Stimulated activated CD8-positive, alpha-beta memory T cell treated with anti-CD3 and anti-CD28 coated beads, Interleukin-7, amount 100 ng/mL, for 1 hour (primary cell): ENCODE data around the gene BCL2L1.

Source experiments
- DNase-seq, 2 donors: peaks; one replicate each; pipeline ENCODE4 v3.0.0-alpha.2; 2020; ENCODE audit warnings: low read depth in 2 of 2

Gene BCL2L1

GRCh38 chr20:31731321-31731717 is 8.7 kb upstream of the BCL2L1 start:
- DNase-seq, result no peak

DNA sequence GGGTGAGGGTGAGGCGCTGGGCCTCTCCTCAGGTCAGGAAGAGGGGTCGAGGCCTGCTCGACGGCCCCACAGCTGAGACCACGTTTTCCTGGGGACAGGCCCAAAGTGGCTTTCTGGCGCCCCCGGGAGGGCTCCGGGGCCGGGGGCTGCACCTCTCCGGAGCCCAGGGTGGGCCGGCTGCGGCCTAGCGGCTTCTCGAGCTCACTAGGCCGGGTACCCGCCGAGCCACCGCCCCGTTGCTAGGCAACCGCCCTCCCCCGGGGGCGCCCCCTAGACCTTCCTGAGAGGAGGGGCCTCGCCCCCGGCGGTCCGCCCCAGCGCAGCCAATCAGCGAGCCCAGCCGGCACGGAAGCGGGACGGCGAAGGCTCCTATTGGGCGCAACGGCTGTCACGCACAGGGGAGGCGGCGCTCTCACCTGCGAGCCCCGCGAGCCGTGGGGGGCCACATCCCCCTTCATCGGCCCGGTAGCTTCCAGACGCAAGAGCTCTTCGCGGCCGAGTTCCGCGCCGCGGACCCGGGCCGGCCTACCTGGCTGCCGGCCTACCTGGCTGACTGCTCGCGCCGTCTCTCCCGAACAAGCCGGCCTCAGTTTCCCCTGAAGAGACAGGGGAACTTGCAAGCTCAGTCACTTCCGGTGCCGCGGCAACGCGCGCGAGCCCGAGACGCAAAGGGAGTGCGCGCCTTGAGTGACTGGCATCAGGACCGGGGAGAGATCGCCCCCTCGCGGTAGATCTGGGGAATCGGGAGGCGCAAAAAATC is 831 bp upstream of the BCL2L1 start:
- DNase-seq, result peak; percentile 96 to 97

GRCh38 chr20:31723069-31723318 is 326 bp upstream of the BCL2L1 start:
- no peak for DNase-seq

DNA sequence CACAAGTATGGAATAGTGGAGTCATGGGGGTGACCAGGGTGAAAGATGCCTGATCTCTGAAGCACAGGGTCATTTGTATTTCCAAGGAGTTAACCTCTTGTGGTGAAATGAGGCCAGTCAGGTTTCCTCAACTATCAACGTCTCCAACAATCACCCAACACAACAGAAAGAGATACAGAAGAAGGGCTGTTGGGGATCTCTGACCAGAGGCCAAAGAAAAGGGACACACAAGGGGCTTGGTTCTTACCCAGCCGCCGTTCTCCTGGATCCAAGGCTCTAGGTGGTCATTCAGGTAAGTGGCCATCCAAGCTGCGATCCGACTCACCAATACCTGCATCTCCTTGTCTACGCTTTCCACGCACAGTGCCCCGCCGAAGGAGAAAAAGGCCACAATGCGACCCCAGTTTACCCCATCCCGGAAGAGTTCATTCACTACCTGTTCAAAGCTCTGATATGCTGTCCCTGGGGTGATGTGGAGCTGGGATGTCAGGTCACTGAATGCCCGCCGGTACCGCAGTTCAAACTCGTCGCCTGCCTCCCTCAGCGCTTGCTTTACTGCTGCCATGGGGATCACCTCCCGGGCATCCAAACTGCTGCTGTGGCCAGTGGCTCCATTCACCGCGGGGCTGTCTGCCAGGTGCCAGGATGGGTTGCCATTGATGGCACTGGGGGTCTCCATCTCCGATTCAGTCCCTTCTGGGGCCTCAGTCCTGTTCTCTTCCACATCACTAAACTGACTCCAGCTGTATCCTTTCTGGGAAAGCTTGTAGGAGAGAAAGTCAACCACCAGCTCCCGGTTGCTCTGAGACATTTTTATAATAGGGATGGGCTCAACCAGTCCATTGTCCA is 1.0 kb downstream of the BCL2L1 start:
- no peak for DNase-seq

- no peak for DNase-seq
Observed at GRCh38 chr20:31720486-31721407, 1.9 kb downstream of the BCL2L1 start.

DNA sequence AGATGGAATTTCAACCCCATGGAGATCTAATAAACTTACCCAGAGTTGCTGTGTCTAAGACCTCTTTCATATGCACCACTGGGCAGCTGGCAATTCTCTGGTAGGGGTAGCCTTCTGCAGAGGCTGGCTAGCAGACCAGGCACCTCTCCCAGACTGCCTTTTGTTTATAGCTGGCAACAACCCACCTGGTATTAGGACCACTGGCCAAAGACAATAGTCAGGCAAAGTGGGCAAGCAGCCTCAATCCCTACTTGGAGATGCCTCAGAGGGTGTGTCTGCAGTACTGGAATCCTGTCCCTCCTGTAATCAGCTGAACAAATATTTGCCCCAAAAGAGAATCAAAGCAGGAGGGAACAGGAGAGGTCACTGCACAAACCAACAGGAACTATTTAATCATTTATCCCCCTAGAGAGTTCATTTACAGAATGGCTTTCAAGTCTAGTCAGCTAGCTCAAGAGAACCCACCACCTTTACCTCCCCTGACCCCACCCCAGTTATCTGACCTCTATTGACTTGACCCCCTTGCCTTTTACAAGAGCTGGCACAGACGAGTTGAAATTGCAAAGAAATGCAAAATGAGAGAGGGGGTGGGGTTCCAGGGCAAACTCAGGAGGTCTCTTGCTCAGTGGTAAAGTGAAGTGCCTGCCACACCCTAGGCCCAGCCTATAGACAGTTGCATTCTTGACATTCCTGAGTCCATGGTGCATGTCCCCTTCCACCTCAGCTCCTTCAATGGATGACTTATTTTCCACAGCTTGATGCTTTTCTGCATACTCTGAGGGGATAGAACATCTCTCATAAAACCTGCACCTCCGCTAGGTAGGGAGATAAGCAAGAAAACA is 2.8 kb downstream of the BCL2L1 start:
- DNase-seq, result no peak

DNA sequence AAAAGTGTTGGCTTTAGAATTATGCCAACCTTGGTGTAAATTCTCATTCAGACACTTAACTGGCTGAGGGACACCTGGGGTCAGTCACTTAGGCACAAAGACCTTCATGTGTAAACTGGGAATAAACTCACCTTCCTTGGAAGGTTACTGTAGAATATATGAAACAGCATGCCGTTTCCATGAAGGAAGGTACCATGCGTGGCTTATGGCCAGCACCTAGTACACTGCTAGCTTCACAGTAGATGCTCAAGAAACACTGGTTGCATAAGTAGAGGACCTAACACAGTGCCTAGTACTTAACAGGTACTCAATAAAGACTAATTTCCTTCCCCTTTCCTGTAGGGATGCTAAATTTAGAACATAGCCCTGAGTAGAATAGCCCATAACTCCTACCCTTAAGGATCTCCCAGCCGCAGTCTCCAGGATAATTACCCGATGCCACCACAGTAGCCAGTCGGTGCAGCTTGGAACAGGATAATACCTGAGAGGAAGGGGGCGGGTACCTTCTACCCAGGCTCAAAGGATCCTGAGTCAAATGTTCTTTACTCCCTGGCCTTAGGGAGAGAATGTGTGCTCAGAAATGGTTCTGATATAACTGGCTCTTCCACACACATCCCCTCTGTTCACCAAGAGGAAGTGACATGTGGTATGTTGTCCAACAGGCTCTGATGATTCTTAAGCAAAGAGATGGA is 3.6 kb downstream of the BCL2L1 start:
- DNase-seq, result no peak

- no peak for DNase-seq
Observed at GRCh38 chr20:31717478-31718201, 5.0 kb downstream of the BCL2L1 start.

DNA sequence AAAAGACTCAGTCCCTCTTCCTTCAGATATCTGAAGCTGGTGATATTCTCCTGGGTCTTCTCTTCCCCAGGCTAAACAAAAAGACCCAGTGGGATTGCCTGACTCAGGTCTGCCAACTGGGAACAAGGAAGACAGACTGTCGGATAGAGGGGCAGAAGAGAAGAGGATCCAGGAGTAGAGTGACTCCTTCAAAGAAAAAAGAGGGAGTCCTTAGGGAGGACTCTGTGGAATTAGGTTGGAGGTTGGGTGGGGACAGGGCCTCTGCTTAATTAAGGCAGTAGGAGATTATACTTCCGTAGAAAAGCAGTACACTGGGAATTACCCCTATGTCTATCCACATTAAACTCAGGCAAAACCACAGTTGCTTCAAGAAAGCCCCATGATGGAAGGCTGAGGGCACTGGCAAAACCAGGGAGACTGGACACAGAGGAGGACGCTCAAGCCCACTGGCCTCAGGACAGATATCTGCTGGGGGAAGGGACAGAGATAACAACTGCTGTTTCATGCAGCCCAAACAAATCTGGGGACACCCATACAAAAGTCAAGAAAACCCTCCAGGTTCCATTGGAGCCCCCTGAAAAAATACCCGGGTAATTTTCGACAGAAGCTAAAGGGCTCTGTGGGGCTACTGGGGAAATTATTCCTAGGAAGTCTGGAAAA is 5.7 kb downstream of the BCL2L1 start:
- no peak for DNase-seq

- DNase-seq, result no peak
Observed at GRCh38 chr20:31716351-31716750, 6.3 kb downstream of the BCL2L1 start.

DNA sequence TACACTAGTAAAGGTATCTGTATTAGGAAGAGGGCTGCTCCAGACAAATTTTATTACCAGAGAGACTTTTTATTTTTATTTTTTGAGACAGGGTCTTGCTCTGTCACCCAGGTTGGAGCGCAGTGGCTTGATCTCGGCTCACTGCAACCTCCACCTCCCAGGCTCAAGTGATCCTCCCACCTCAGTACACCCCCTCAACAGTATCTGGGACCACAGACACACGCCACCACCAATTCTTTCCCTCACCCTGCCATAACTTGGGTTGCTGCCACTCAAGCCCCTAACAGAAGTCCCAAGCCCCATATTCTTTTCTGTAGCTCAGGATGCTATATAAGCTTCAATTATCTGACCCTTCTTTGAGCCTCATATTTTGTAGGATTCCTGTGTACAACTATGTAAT is 6.9 kb downstream of the BCL2L1 start:
- no peak for DNase-seq

GRCh38 chr20:31713312-31714273 is 9.1 kb downstream of the BCL2L1 start:
- DNase-seq, result no peak

DNA sequence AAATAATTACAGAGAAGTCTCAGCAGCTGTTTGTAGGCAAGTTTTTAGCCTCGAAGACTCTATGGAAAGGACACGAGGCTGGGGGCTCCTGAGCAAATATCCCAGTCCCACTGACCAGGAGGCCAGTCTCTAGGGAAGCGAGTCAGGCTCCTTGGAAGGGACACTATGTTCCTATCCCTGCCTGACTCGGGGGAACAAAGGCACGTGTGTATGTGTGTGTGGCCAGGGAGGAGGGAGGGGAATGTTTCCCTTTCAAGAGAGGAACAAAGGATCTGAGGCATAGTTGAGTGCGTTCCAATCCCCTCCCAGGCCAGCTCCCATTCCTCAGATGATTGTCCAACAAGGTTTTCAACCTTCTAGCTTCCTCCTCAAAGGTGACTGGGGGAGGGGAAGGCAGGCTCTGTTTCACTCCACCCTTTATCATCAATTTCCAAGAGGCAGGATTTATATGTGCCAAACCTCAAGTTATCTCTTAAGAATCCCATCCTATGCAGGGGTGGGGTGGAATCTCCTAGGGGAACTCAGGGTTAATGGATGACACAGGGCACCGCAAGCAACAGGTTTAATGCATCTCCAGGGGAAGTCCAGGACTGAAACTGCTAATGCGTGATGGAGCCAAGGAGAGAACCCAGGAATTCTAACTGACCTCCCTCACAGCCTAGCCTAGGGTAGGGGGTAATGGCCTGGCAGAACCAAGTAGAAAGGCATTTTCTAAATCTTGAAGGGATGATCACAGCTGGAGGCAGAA is 9.9 kb downstream of the BCL2L1 start:
- DNase-seq, result no peak

DNA sequence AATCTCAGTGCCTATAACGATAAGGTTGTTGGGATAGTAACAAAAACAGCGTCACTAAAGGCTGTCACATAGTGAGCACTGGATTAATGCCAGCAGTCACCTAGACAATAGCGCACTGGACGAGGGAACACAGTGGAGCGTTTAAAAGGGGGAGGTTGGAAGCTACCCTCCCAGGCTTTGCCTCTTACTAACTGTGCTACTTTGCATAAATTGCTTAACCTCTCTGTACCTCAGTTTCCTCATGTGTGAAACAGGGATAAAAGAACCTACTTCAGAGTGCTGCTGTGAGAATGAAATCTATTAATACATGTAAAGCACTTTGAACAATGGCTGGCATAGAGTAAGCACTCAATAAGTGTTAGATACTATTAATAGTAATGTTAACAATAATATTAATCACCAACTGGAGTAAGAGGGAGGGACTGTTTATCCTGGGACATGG is 10.5 kb downstream of the BCL2L1 start:
- DNase-seq, result no peak

- no peak for DNase-seq
Observed at GRCh38 chr20:31711179-31712111, 11.2 kb downstream of the BCL2L1 start.

DNA sequence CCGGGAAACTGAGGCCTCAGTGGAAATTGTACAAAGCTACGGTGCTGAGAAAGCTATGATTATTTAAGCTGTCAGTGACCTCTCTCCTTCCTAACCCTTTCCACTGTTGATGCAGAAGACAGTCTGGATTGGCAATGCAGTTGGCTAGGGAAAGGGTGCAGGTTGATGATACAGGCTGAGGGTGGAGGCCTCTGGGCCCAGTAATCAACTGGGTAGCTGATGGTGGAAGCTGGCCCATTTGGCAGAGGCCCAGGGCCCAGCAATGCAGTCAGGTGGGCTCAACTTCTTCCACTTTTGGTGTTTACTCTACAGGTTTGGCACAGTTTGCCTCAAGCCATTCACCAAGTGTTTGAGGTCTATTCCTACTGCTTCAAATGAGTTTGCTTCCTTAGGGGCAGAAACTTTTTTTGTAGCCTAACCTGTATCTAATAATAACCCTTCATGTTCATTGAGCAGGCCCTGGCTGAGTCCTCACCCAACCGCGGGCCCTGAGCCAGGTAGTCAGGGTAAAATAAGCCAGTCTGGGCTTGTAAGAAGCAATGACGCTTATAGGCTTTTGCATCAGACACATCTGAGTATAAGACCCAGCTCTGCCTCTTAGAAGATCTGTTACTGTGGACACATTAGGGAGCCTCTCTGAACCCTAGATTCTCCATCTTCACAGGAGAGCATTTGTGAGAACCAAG is 12.1 kb downstream of the BCL2L1 start:
- DNase-seq, result no peak
